Measurements from ENCODE around the gene HS6ST3. TPM values are rescaled to one million over a fixed set of nuclear protein-coding genes. Genes with fewer than 3 reads are reported as not detected.

HS6ST3 gene
- total RNA-seq, 1 donor, result not detected

DNA sequence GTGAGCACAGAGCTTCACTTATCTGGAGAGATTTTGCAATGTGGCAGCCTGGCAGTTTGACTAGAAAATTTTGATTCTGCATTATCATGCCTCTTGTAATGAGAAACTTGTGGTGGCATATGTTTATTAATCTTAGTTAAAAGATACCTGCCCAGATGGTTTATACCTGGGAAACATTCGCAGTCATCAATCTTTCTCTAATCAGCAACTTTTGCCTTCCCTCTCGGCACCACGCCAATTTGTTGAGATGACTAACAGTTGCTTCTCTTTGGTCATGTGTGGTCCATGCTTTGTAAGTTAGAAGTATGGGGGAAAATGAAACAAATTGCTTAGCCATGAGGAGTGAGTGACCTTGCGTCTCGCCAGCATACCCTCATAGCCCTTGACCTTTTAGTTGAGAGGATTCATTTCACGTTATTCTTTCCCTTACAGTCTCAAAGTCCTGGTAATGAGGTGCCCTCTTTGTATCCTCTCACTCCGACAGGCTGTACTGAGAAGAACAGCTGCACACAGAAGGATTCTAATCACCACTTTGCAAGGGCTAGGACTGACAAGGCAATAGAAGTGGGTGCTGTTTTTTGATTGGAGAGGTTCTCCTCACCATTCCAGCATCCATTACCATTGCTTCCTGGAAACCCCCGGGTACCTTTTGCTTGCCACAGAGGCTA lies 703.0 kb downstream of the HS6ST3 start:
- no peak for DNase-seq (ENCODE audit: low read depth)
- TF ChIP-seq, protein P1, sequence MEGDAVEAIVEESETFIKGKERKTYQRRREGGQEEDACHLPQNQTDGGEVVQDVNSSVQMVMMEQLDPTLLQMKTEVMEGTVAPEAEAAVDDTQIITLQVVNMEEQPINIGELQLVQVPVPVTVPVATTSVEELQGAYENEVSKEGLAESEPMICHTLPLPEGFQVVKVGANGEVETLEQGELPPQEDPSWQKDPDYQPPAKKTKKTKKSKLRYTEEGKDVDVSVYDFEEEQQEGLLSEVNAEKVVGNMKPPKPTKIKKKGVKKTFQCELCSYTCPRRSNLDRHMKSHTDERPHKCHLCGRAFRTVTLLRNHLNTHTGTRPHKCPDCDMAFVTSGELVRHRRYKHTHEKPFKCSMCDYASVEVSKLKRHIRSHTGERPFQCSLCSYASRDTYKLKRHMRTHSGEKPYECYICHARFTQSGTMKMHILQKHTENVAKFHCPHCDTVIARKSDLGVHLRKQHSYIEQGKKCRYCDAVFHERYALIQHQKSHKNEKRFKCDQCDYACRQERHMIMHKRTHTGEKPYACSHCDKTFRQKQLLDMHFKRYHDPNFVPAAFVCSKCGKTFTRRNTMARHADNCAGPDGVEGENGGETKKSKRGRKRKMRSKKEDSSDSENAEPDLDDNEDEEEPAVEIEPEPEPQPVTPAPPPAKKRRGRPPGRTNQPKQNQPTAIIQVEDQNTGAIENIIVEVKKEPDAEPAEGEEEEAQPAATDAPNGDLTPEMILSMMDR (IDR thresholded peaks at IDR 0.05; ENCODE audit: insufficient read depth, low read depth, low read length), result no peak
- H3K4me3 ChIP-seq (ENCODE audit: low read depth, low read length), result no peak overlapping the region

DNA sequence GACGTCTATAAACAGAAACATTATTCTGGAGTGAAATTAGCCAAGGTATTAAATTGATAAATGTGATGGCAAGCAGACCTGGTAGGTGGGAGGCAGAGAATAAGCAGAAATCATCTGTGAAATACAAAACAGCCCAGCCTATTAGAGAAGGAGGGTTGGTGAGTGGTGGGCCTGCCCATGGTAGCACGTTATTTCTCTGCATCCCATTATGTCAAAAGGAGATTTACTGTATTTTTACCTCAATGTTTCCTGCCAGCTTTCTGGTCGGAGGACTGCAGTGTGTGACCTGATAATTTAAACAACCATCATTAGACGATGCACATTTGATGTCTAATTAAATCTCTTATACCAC lies 703.5 kb downstream of the HS6ST3 start:
- no peak for DNase-seq (ENCODE audit: low read depth)
- TF ChIP-seq, protein P1 (IDR thresholded peaks at IDR 0.05; ENCODE audit: insufficient read depth, low read depth, low read length), result no peak
- no peak overlapping the region for H3K4me3 ChIP-seq (ENCODE audit: low read depth, low read length)

DNA sequence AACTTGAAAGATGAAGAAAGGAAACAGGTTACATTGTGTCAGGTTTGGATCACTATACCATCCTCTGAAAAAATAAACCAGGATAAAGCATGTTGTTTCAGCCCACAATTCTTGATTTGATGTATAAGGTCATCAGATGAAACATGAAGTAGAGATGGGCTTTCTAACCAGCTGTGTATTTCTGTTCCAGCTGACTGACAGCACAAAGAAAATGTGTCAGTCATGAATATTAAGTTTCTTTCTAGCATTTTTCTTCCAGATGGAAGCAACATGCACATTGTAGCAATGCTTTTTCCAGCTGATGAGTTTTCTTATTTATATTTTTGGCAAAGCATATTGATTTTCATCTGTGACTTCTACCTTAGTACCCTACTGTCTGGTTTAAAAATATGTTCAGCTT lies 704.8 kb downstream of the HS6ST3 start:
- no peak overlapping the region for H3K4me3 ChIP-seq (ENCODE audit: low read depth, low read length)
- no peak for DNase-seq (ENCODE audit: low read depth)
- TF ChIP-seq, protein P1 (IDR thresholded peaks at IDR 0.05; ENCODE audit: insufficient read depth, low read depth, low read length), result no peak

DNA sequence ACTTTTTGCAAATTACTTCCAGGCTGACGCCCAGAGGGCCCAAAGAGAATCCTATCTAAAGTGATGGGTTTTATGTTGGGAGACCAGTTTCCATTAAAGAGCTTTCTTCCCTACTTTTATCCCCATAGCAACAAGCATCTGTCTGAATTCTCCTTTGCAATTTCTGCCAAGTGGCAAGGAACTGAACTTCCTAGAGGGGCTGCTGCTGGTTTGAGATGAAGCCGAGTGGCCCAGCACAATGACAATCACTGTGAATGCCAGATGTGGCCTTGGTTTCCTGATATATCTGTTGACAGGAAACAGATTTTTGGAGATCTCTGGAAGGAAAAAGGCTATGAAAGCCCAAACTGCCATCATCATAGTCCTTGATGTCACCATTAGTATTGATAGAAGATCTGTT lies 705.8 kb downstream of the HS6ST3 start:
- H3K4me3 ChIP-seq (ENCODE audit: low read depth, low read length), result no peak overlapping the region
- no peak for DNase-seq (ENCODE audit: low read depth)
- TF ChIP-seq, protein P1 (IDR thresholded peaks at IDR 0.05; ENCODE audit: insufficient read depth, low read depth, low read length), result no peak

DNA sequence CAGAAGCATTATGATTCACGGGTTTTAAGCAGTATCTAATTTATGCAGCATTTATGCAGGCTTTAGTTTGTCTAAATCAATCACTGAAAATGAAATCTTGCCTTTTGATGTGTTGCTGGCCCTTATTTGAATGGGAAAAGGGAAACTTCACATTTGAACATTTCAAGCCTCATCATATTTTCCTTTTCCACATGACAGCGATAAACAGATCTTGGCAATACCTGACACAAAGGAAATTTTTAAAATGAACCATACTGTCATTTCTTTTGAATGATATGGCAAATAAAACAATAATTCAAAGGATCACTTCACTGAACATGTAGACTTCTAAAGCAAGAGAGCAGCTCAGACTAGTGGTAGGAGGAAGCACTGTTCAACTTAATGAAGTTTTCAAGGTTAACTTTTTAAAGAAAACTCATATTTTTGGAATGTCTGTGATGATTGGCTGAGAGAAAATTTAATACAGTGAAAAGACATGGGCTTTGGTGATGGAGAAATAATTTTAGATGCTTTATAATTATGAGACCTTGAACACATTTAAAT lies 706.3 kb downstream of the HS6ST3 start:
- no peak overlapping the region for H3K4me3 ChIP-seq (ENCODE audit: low read depth, low read length)
- TF ChIP-seq, protein P1 (IDR thresholded peaks at IDR 0.05; ENCODE audit: insufficient read depth, low read depth, low read length), result no peak
- no peak for DNase-seq (ENCODE audit: low read depth)

DNA sequence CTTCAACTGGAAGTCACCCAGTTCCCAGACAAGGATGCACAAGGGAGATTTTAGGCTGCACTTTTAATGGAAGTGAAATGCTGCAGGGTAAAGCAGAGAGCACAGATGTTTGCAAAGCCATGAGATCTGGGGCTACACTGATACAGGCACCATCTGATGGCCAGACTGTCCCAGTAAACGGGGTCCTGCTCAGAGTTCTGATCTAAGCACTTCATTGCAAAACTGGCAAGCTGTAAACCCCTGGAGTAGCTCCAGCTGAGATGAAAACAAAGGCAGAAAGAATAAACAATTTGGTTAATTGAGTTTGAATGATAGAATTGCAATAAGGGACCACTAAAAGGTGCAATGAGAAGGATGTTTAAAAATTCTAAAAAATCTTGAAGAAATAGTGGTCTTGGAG lies 707.2 kb downstream of the HS6ST3 start:
- DNase-seq (ENCODE audit: low read depth), result no peak
- H3K4me3 ChIP-seq (ENCODE audit: low read depth, low read length), result no peak overlapping the region
- TF ChIP-seq, protein P1 (IDR thresholded peaks at IDR 0.05; ENCODE audit: insufficient read depth, low read depth, low read length), result no peak
